Osteoblast (primary cell): ENCODE measurements around the gene ADAMTS17. TPM values are rescaled to one million over a fixed set of nuclear protein-coding genes. Genes with fewer than 3 reads are reported as not detected.

ENCODE experiments used
- DNase-seq: peaks from one replicate; pipeline ENCODE4 v3.0.0; 2011; ENCODE audit warnings: low spot score, mixed read lengths; ENCODE audit not compliant: insufficient read length; ENCODE audit errors: missing footprints
- H2AFZ ChIP-seq: 2 replicates; pipeline ENCODE4 v1.6.0; 2011; ENCODE audit warnings: mild to moderate bottlenecking, low read length
- H3K27ac ChIP-seq: 2 replicates; pipeline ENCODE4 v1.5.1; 2011; ENCODE audit warnings: mild to moderate bottlenecking, low read depth, low read length, moderate library complexity
- H3K27me3 ChIP-seq: 2 replicates; pipeline ENCODE4 v1.6.0; 2012; ENCODE audit warnings: mild to moderate bottlenecking, control low read depth, inconsistent platforms, low read length, moderate library complexity; ENCODE audit not compliant: insufficient read depth
- H3K36me3 ChIP-seq: 2 replicates; pipeline ENCODE4 v1.5.1; 2011; ENCODE audit warnings: mild to moderate bottlenecking, low read length, control low read depth, moderate library complexity; ENCODE audit not compliant: insufficient read depth
- H3K4me1 ChIP-seq: 2 replicates; pipeline ENCODE4 v1.5.1; 2011; ENCODE audit warnings: mild to moderate bottlenecking, low read length, control low read depth, moderate library complexity; ENCODE audit not compliant: insufficient read depth
- H3K4me2 ChIP-seq: 2 replicates; pipeline ENCODE4 v1.6.0; 2011; ENCODE audit warnings: mild to moderate bottlenecking, low read length; ENCODE audit not compliant: insufficient read depth
- H3K4me3 ChIP-seq: fragments of 200-600 bp; sonication (generic); 3 replicates; pipeline ENCODE4 v1.5.1; 2012; ENCODE audit warnings: mild to moderate bottlenecking, low read length, inconsistent platforms; ENCODE audit not compliant: insufficient read depth
- H3K79me2 ChIP-seq: 2 replicates; pipeline ENCODE4 v1.6.0; 2012; ENCODE audit warnings: mild to moderate bottlenecking, low read length, control low read depth, inconsistent platforms; ENCODE audit not compliant: insufficient read depth
- H3K9me3 ChIP-seq: 2 replicates; pipeline ENCODE4 v1.5.1; 2011; ENCODE audit warnings: low read depth, low read length, control low read depth
- H4K20me1 ChIP-seq: 2 replicates; pipeline ENCODE4 v1.6.0; 2012; ENCODE audit warnings: mild to moderate bottlenecking, low read length, control low read depth; ENCODE audit not compliant: insufficient read depth
- CTCF ChIP-seq: IDR thresholded peaks from 2 replicates; pipeline ENCODE4 v1.5.1; 2011; ENCODE audit warnings: mild to moderate bottlenecking, low read depth, low read length, moderate library complexity; ENCODE audit errors: extremely low read depth
- total RNA-seq: library from RNA; depleted of rRNA; stranded (reverse); fragments of >200 nt; gene quantifications from 2 replicates; pipeline ENCODE4 v1.2.3, GENCODE V29; 2012

ADAMTS17 gene
- total RNA-seq, 1 donor, result under 0.01 TPM

- no peak for DNase-seq
- Histone ChIP-seq H3K4me2 (no peak overlapping the region), H3K4me1 (no peaks in the 10 kb centered on the region), H3K4me3 (no peak overlapping the region), H3K27ac (no peak overlapping the region), H3K9me3 (no peaks in the 10 kb centered on the region), H3K36me3 (no peaks in the 10 kb centered on the region), H2AFZ (no peak overlapping the region), H4K20me1 (no peaks in the 10 kb centered on the region), H3K79me2 (no peaks in the 10 kb centered on the region), H3K27me3 (no peaks in the 10 kb centered on the region)
- TF ChIP-seq CTCF, result no peak
Observed at GRCh38 chr15:100334456-100334855, 7.3 kb downstream of the ADAMTS17 start.

- DNase-seq, result no peak
- Histone ChIP-seq H4K20me1 (no peaks in the 10 kb centered on the region), H3K4me2 (no peak overlapping the region), H3K79me2 (no peaks in the 10 kb centered on the region), H2AFZ (no peak overlapping the region), H3K27me3 (no peaks in the 10 kb centered on the region), H3K9me3 (no peaks in the 10 kb centered on the region), H3K4me1 (no peaks in the 10 kb centered on the region), H3K27ac (no peak overlapping the region), H3K4me3 (no peak overlapping the region), H3K36me3 (no peaks in the 10 kb centered on the region)
- no peak for TF ChIP-seq CTCF
Observed at GRCh38 chr15:100334015-100334414, 7.8 kb downstream of the ADAMTS17 start.

- H3K9me3 ChIP-seq, result no peaks in the 10 kb centered on the region
- no peak overlapping the region for H2AFZ ChIP-seq
- no peaks in the 10 kb centered on the region for H3K27me3 ChIP-seq
- no peak overlapping the region for H3K4me3 ChIP-seq
- H4K20me1 ChIP-seq, result no peaks in the 10 kb centered on the region
- H3K4me2 ChIP-seq, result no peak overlapping the region
- no peaks in the 10 kb centered on the region for H3K36me3 ChIP-seq
- H3K4me1 ChIP-seq, result no peaks in the 10 kb centered on the region
- no peak for TF ChIP-seq CTCF
- no peak for DNase-seq
- no peaks in the 10 kb centered on the region for H3K79me2 ChIP-seq
- no peak overlapping the region for H3K27ac ChIP-seq
Observed at GRCh38 chr15:100333236-100333635, 8.5 kb downstream of the ADAMTS17 start.

- no peaks in the 10 kb centered on the region for H3K9me3 ChIP-seq
- H2AFZ ChIP-seq, result no peak overlapping the region
- no peak overlapping the region for H3K4me2 ChIP-seq
- H3K4me3 ChIP-seq, result no peak overlapping the region
- H3K27me3 ChIP-seq, result no peaks in the 10 kb centered on the region
- no peak for TF ChIP-seq CTCF
- H4K20me1 ChIP-seq, result no peaks in the 10 kb centered on the region
- H3K79me2 ChIP-seq, result no peaks in the 10 kb centered on the region
- H3K27ac ChIP-seq, result no peak overlapping the region
- no peak for DNase-seq
- no peaks in the 10 kb centered on the region for H3K4me1 ChIP-seq
- no peaks in the 10 kb centered on the region for H3K36me3 ChIP-seq
Observed at GRCh38 chr15:100332721-100333120, 9.1 kb downstream of the ADAMTS17 start.
